CD4-positive, alpha-beta memory T cell (primary cell): ENCODE data around the gene NLN. TPM values are rescaled to one million over a fixed set of nuclear protein-coding genes. Genes with fewer than 3 reads are reported as not detected.

ENCODE experiments used
- CTCF ChIA-PET: fragments of 350-600 bp; sonication (Branson Sonifier 250); formaldehyde crosslinking; loops from one replicate; lab custom pipeline; 2021; ENCODE audit warnings: inconsistent platforms; ENCODE audit not compliant: partially characterized antibody; lab: Charles Lee
- POLR2A ChIA-PET: fragments of 350-600 bp; sonication (Branson Sonifier 250); formaldehyde crosslinking; loops from one replicate; lab custom pipeline; 2021; ENCODE audit not compliant: partially characterized antibody; lab: Charles Lee
- DNase-seq, 5 donors: peaks; one replicate each; pipeline versions ENCODE4 v3.0.0 to v3.0.0-alpha.2; 2020 to 2022; ENCODE audit warnings: mixed read lengths in 1 of 5
- H3K27ac ChIP-seq: one replicate; pipeline ENCODE4 v1.7.0; 2013; ENCODE audit warnings: low read depth, low read length
- H3K27me3 ChIP-seq: 2 replicates; pipeline ENCODE4 v1.7.0; 2013; ENCODE audit warnings: mild to moderate bottlenecking, low read length, moderate library complexity; ENCODE audit not compliant: insufficient read depth
- H3K36me3 ChIP-seq: 2 replicates; pipeline ENCODE4 v1.7.0; 2013; ENCODE audit warnings: mild to moderate bottlenecking, low read length, moderate library complexity; ENCODE audit not compliant: insufficient read depth
- H3K4me1 ChIP-seq: 2 replicates; pipeline ENCODE4 v1.7.0; 2013; ENCODE audit warnings: mild to moderate bottlenecking, low read length, moderate library complexity; ENCODE audit not compliant: insufficient read depth
- H3K4me3 ChIP-seq, 2 donors: one replicate each; pipeline ENCODE4 v1.7.0; 2013; ENCODE audit warnings: low read length in 2 of 2, mild to moderate bottlenecking in 1 of 2
- H3K9me3 ChIP-seq, 2 donors: one replicate each; pipeline ENCODE4 v1.7.0; 2013; ENCODE audit warnings: low read length in 2 of 2, control low read depth in 1 of 2; ENCODE audit not compliant: control insufficient read depth in 1 of 2
- H3K27ac Mint-ChIP-seq, 7 donors: one replicate each; pipeline ENCODE4 v1.8.0; 2020 to 2021; ENCODE audit warnings: mixed read lengths in 7 of 7, mild to moderate bottlenecking in 6 of 7, inconsistent platforms in 3 of 7, moderate library complexity in 3 of 7
- H3K27me3 Mint-ChIP-seq, 2 donors: one replicate each; pipeline ENCODE4 v1.8.0; 2020 to 2021; ENCODE audit warnings: mixed read lengths in 2 of 2
- H3K36me3 Mint-ChIP-seq, 2 donors: one replicate each; pipeline ENCODE4 v1.8.0; 2020 to 2021; ENCODE audit warnings: mixed read lengths in 2 of 2, inconsistent platforms in 1 of 2, mild to moderate bottlenecking in 1 of 2
- H3K4me1 Mint-ChIP-seq, 4 donors: one replicate each; pipeline ENCODE4 v1.8.0; 2020 to 2021; ENCODE audit warnings: mixed read lengths in 4 of 4, mild to moderate bottlenecking in 1 of 4
- H3K4me3 Mint-ChIP-seq, 8 donors: one replicate each; pipeline ENCODE4 v1.8.0; 2020 to 2021; ENCODE audit warnings: mixed read lengths in 8 of 8, mild to moderate bottlenecking in 7 of 8, moderate library complexity in 6 of 8, inconsistent platforms in 3 of 8
- H3K9me3 Mint-ChIP-seq, 8 donors: one replicate each; pipeline ENCODE4 v1.8.0; 2020 to 2021; ENCODE audit warnings: mixed read lengths in 8 of 8, mild to moderate bottlenecking in 5 of 8, inconsistent platforms in 3 of 8, moderate library complexity in 1 of 8
- intact Hi-C: fragments of 100-400 bp; cut with micrococcal nuclease; formaldehyde crosslinking; loops from one replicate; pipeline ENCODE4 v1.15.1; 2023
- polyA plus RNA-seq, 2 donors: library from polyadenylated mRNA; unstranded; fragments of 300-500 nt; fragmentation: Illumina TruSeq; gene quantifications; one replicate each; pipeline ENCODE4 v1.2.3, GENCODE V29; 2021
- total RNA-seq, 2 experiments: library from RNA; stranded (reverse); gene quantifications; one replicate each; pipeline ENCODE4 v1.2.3, GENCODE V29; 2021

Gene NLN
- total and polyA plus RNA-seq, 4 experiments from 2014 or later, result 2.3 to 3.5 (median 2.6) TPM

DNA sequence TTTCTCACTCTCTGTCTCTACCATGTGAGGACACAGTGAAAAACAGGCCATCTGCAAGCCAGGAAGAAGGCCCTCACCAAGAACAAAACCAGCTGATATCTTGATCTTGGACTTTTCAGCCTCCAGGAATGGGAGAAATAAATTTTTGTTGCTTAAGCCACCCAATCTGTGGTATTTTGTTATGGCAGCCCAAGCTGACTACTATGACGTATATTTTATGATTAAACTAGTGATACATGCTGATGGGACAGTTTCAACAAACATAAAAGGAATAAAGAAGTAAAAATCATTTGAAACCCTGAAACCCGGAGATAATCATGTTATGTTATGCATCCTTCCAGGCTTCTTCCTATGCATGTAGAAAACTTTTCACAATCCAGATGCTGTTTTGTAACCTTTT, 132.9 kb downstream of the NLN start:
- intact Hi-C loops, result no loop called here
- Histone ChIP-seq H3K27ac (no peak overlapping the region), H3K27me3 (no peaks in the 10 kb centered on the region), H3K36me3 (no peaks in the 10 kb centered on the region), H3K4me1 (no peaks in the 10 kb centered on the region), H3K9me3 (no peaks in the 10 kb centered on the region), H3K4me3 (no peak overlapping the region)
- peaks cover 0 to 14% (median 5%) of the 10 kb centered on the region in 8 donors for H3K9me3 Mint-ChIP-seq
- CTCF ChIA-PET, result no interaction called here
- no peak overlapping the region for H3K27ac Mint-ChIP-seq
- POLR2A ChIA-PET, result no interaction called here
- peaks cover 0 to 8% of the 10 kb centered on the region in 2 donors for H3K36me3 Mint-ChIP-seq
- peaks cover 0 to under 1% (median 0%) of the 10 kb centered on the region in 4 donors for H3K4me1 Mint-ChIP-seq
- DNase-seq, result no peak
- H3K27me3 Mint-ChIP-seq, result peaks cover 0 to 7% of the 10 kb centered on the region in 2 donors
- H3K4me3 Mint-ChIP-seq, result no peak overlapping the region

- H3K9me3 Mint-ChIP-seq, result peaks cover 0 to 14% (median 3%) of the 10 kb centered on the region in 8 donors
- Histone ChIP-seq H3K4me3 (no peak overlapping the region), H3K36me3 (no peaks in the 10 kb centered on the region), H3K4me1 (no peaks in the 10 kb centered on the region), H3K27ac (no peak overlapping the region), H3K27me3 (no peaks in the 10 kb centered on the region), H3K9me3 (no peaks in the 10 kb centered on the region)
- peaks cover 0 to 8% of the 10 kb centered on the region in 2 donors for H3K36me3 Mint-ChIP-seq
- DNase-seq, result no peak
- no peaks in the 10 kb centered on the region for H3K4me1 Mint-ChIP-seq
- H3K4me3 Mint-ChIP-seq, result no peak overlapping the region
- POLR2A ChIA-PET, result no interaction called here
- H3K27me3 Mint-ChIP-seq, result peaks cover 0 to 7% of the 10 kb centered on the region in 2 donors
- intact Hi-C loops, result no loop called here
- no peak overlapping the region for H3K27ac Mint-ChIP-seq
- CTCF ChIA-PET, result no interaction called here
These were observed 133.8 kb downstream of the NLN start for GRCh38 chr5:65855766-65856315.

- Mint-ChIP-seq H3K27ac (peak overlapping the region in 1 of 7 donors; percentile 57), H3K4me3 (no peak overlapping the region), H3K4me1 (no peaks in the 10 kb centered on the region), H3K9me3 (peaks cover 0 to 10% (median 2%) of the 10 kb centered on the region in 8 donors), H3K36me3 (peaks cover 0 to 6% of the 10 kb centered on the region in 2 donors), H3K27me3 (peaks cover 0 to 7% of the 10 kb centered on the region in 2 donors)
- POLR2A ChIA-PET, result no interaction called here
- no peak for DNase-seq
- Histone ChIP-seq H3K36me3 (no peaks in the 10 kb centered on the region), H3K9me3 (no peaks in the 10 kb centered on the region), H3K27ac (no peak overlapping the region), H3K27me3 (no peaks in the 10 kb centered on the region), H3K4me1 (no peaks in the 10 kb centered on the region), H3K4me3 (no peak overlapping the region)
- intact Hi-C loops, result no loop called here
- CTCF ChIA-PET, result no interaction called here
These were observed 134.5 kb downstream of the NLN start for GRCh38 chr5:65856520-65856919.

DNA sequence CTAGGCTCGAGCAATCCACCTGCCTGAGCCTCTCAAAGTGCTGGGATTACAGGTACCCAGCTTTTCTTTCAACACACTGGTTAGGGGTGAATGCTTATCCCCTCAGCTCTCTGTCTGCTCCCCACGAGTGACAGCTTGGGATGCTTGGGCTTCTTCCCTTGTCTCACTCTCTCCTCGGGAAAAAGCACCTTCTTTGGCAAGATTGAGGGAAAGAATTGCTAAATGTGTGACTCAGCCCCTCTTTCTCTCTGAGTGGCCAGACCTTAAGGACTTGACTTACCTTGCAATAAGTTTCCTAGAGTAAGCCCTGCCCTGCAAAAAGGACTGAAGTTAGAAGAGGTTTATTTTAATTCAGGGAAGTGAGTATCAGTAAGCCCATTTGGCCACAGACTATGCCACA, 136.3 kb downstream of the NLN start:
- Mint-ChIP-seq H3K9me3 (peaks cover 0 to 5% (median 1%) of the 10 kb centered on the region in 8 donors), H3K27ac (no peak overlapping the region), H3K36me3 (peaks cover 0 to 2% of the 10 kb centered on the region in 2 donors), H3K4me1 (peaks cover 0 to 5% (median 4%) of the 10 kb centered on the region in 4 donors), H3K27me3 (peaks cover 0 to 7% of the 10 kb centered on the region in 2 donors), H3K4me3 (no peak overlapping the region)
- Histone ChIP-seq H3K36me3 (no peaks in the 10 kb centered on the region), H3K27me3 (no peaks in the 10 kb centered on the region), H3K4me3 (no peak overlapping the region), H3K4me1 (no peaks in the 10 kb centered on the region), H3K9me3 (no peaks in the 10 kb centered on the region), H3K27ac (no peak overlapping the region)
- DNase-seq, result no peak
- intact Hi-C loops, result no loop called here
- ChIA-PET CTCF (no interaction called here), POLR2A (no interaction called here)

- H3K4me1 Mint-ChIP-seq, result peaks cover 11 to 18% (median 14%) of the 10 kb centered on the region in 4 donors
- H3K27ac Mint-ChIP-seq, result no peak overlapping the region
- CTCF ChIA-PET, result interaction anchor here (1.3 kb wide), 1 partner anchor 10 kb away, joined by 3 read pairs; no protein-coding TSS in a partner anchor
These were observed 139.8 kb downstream of the NLN start for GRCh38 chr5:65861830-65862241.

DNA sequence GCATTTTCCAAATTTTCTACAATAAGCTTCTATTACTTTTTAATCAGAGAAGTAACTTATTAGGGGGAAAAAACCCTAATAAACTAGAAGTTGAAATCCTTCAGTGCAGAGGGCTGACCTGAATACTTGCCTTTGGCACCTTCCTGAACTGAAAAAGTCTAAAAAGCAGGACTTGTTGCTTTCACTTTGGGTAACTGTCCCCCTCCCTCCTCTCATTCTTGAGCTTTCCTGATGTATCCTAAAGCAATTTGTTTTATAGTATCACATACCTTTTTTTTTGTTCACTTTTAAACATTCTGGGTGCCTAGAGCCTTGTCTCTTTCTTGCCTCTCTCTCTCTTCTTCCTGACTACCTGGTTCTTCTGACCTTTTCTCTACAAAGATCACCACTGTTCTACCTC, 140.4 kb downstream of the NLN start:
- DNase-seq, result no peak
- Mint-ChIP-seq H3K27ac (peak overlapping the region in 2 of 7 donors; percentile 11 to 21), H3K4me1 (peaks cover 16 to 23% (median 19%) of the 10 kb centered on the region in 4 donors), H3K27me3 (peaks cover 0 to 5% of the 10 kb centered on the region in 2 donors), H3K9me3 (no peaks in the 10 kb centered on the region), H3K4me3 (peak overlapping the region in 1 of 8 donors; percentile 4), H3K36me3 (no peaks in the 10 kb centered on the region)
- no peaks in the 10 kb centered on the region for H3K36me3 ChIP-seq
- H3K9me3 ChIP-seq, result no peaks in the 10 kb centered on the region
- intact Hi-C loops, result loop anchor here (10.0 kb wide), 2 partner anchors 58 to 282 kb away; partner anchors contain the start of gene SREK1
- H3K27ac ChIP-seq, result no peak overlapping the region
- peaks cover 15% of the 10 kb centered on the region for H3K4me1 ChIP-seq
- H3K4me3 ChIP-seq, result no peak overlapping the region
- ChIA-PET CTCF (no interaction called here), POLR2A (no interaction called here)
- H3K27me3 ChIP-seq, result no peaks in the 10 kb centered on the region

More at GRCh38 chr5:65861830-65862241, 139.8 kb downstream of the NLN start:
- no peaks in the 10 kb centered on the region for H3K9me3 ChIP-seq
- intact Hi-C loops, result loop anchor here (10.0 kb wide), 2 partner anchors 57 to 283 kb away; partner anchors contain the start of gene SREK1
- H3K9me3 Mint-ChIP-seq, result no peaks in the 10 kb centered on the region
- H3K36me3 Mint-ChIP-seq, result no peaks in the 10 kb centered on the region
- peaks cover 10% of the 10 kb centered on the region for H3K4me1 ChIP-seq
- H3K4me3 Mint-ChIP-seq, result no peak overlapping the region
- no peaks in the 10 kb centered on the region for H3K36me3 ChIP-seq
- no peak overlapping the region for H3K27ac ChIP-seq
- POLR2A ChIA-PET, result no interaction called here
- H3K27me3 Mint-ChIP-seq, result peaks cover 0 to 5% of the 10 kb centered on the region in 2 donors
- H3K27me3 ChIP-seq, result no peaks in the 10 kb centered on the region
- no peak overlapping the region for H3K4me3 ChIP-seq
- no peak for DNase-seq

DNA sequence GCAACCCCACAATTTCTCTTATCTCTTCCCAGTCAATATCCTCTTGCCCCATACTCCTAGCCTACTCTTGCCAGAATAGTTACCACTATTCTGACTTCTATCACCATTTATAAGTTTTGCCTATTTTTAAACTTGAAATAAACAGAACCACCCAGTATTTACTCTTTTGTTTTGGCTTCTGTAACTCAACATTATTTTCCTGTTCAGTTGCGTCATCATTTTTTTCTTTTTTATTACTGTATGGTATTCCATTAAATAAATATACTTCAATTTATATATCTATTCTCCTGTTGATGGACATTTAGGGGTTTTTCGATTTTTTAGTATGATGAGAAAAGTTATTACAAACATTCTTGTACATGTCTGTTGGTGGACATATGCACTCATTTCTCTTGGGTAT, 141.7 kb downstream of the NLN start:
- Histone ChIP-seq H3K36me3 (no peaks in the 10 kb centered on the region), H3K9me3 (no peaks in the 10 kb centered on the region), H3K4me3 (no peak overlapping the region), H3K4me1 (peaks cover 21% of the 10 kb centered on the region), H3K27ac (no peak overlapping the region), H3K27me3 (no peaks in the 10 kb centered on the region)
- H3K27me3 Mint-ChIP-seq, result peaks cover 0 to 5% of the 10 kb centered on the region in 2 donors
- ChIA-PET CTCF (no interaction called here), POLR2A (no interaction called here)
- H3K4me1 Mint-ChIP-seq, result peaks cover 21 to 29% (median 24%) of the 10 kb centered on the region in 4 donors
- intact Hi-C loops, result loop anchor here (10.0 kb wide), 2 partner anchors 59 to 281 kb away; partner anchors contain the start of gene SREK1
- no peaks in the 10 kb centered on the region for H3K36me3 Mint-ChIP-seq
- no peaks in the 10 kb centered on the region for H3K9me3 Mint-ChIP-seq
- no peak overlapping the region for H3K4me3 Mint-ChIP-seq
- DNase-seq, result no peak
- H3K27ac Mint-ChIP-seq, result peak overlapping the region in 1 of 7 donors; percentile 16
